ENCODE measurements around the gene SPATA31D1.

- TF ChIP-seq CTCF (conservative IDR thresholded peaks at IDR 0.05 in 1 of 2, IDR thresholded peaks at IDR 0.05 in 1 of 2; ENCODE audit: low read depth in 1 of 2, low read length in 2 of 2), result no peak
- TF ChIP-seq EZH2 (IDR thresholded peaks at IDR 0.05; ENCODE audit: low read length, missing control alignments), result no peak
Observed at GRCh38 chr9:81969971-81970370, 18.6 kb upstream of the SPATA31D1 start.

All from fibroblast of lung (primary cell).